PC-3 (cell line): ENCODE data around the gene HBE1. TPM values are rescaled to one million over a fixed set of nuclear protein-coding genes. Genes with fewer than 3 reads are reported as not detected.

Experiments used
- ATAC-seq: fragments of 200-7000 bp; cut with Tn5 transposase; 2 replicates; pipeline ENCODE4 v1.9.1; 2020; ENCODE audit warnings: mild to moderate bottlenecking, moderate library complexity
- BruUV-seq: library from RNA; stranded (reverse); fragments of 400-500 nt; replicated peaks from 2 replicates; lab custom pipeline; 2021; lab: Mats Ljungman, UMichigan
- CTCF ChIA-PET: fragments of 300-600 bp; sonication (Branson Sonifier 250); formaldehyde crosslinking; loops from one replicate; lab custom pipeline; 2022; ENCODE audit warnings: antibody characterized with exemption; lab: Charles Lee
- POLR2A ChIA-PET: fragments of 300-600 bp; sonication (Branson Sonifier 250); formaldehyde crosslinking; loops from one replicate; lab custom pipeline; 2022; ENCODE audit warnings: antibody characterized with exemption; ENCODE audit not compliant: unreplicated experiment; lab: Charles Lee
- DNase-seq: peaks from one replicate; pipeline ENCODE4 v3.0.0-alpha.2; 2015
- H2AFZ ChIP-seq: fragments of 300-600 bp; sonication (generic); 2 replicates; pipeline ENCODE4 v1.6.0; 2016; ENCODE audit warnings: antibody characterized with exemption, low read length
- H3F3A ChIP-seq: fragments of 300-600 bp; sonication (generic); one replicate; pipeline ENCODE4 v1.6.0; 2017; ENCODE audit warnings: antibody characterized with exemption, low read length, control low read depth, mild to moderate bottlenecking; ENCODE audit not compliant: unreplicated experiment
- H3K27ac ChIP-seq: fragments of 300-600 bp; sonication (generic); 2 replicates; pipeline ENCODE4 v1.5.1; 2016; ENCODE audit warnings: mild to moderate bottlenecking, low read length
- H3K27me3 ChIP-seq: fragments of 300-600 bp; sonication (generic); 2 replicates; pipeline ENCODE4 v1.6.1; 2016; ENCODE audit warnings: low read length, mixed read lengths
- H3K36me3 ChIP-seq: fragments of 300-600 bp; sonication (generic); 2 replicates; pipeline ENCODE4 v1.6.1; 2016; ENCODE audit warnings: low read depth, mixed run types, low read length, mixed read lengths
- H3K4me1 ChIP-seq: fragments of 300-600 bp; sonication (generic); 2 replicates; pipeline ENCODE4 v1.5.1; 2016; ENCODE audit warnings: low read length; ENCODE audit not compliant: insufficient read depth
- H3K4me2 ChIP-seq: fragments of 300-600 bp; sonication (generic); 2 replicates; pipeline ENCODE4 v1.6.0; 2016; ENCODE audit warnings: low read length
- H3K4me3 ChIP-seq: fragments of 300-600 bp; sonication (generic); 2 replicates; pipeline ENCODE4 v1.5.1; 2016; ENCODE audit warnings: mild to moderate bottlenecking, low read length, mixed read lengths
- H3K79me2 ChIP-seq: fragments of 300-600 bp; sonication (generic); 2 replicates; pipeline ENCODE4 v1.6.1; 2017; ENCODE audit warnings: low read length, mixed read lengths
- H3K9ac ChIP-seq: fragments of 300-600 bp; sonication (generic); 2 replicates; pipeline ENCODE4 v1.6.0; 2016; ENCODE audit warnings: mild to moderate bottlenecking, low read length
- H3K9me2 ChIP-seq: fragments of 300-600 bp; sonication (generic); replicated peaks from 2 replicates; pipeline ENCODE4 v1.6.1; 2016; ENCODE audit warnings: mixed run types, low read length, mixed read lengths
- H3K9me3 ChIP-seq: fragments of 300-600 bp; sonication (generic); 2 replicates; pipeline ENCODE4 v1.6.1; 2016; ENCODE audit warnings: low read length, mixed read lengths
- H4K20me1 ChIP-seq: fragments of 300-600 bp; sonication (generic); 2 replicates; pipeline ENCODE4 v1.6.1; 2016; ENCODE audit warnings: low read length, mixed read lengths
- CTCF ChIP-seq: fragments of 300-600 bp; sonication (generic); conservative IDR thresholded peaks from 2 replicates; pipeline ENCODE4 v1.5.1; 2017; ENCODE audit warnings: antibody characterized with exemption, low read depth, mild to moderate bottlenecking, low read length
- EZH2 ChIP-seq: fragments of 300-600 bp; sonication (generic); IDR thresholded peaks from one replicate; pipeline ENCODE4 v1.6.1; 2017; ENCODE audit warnings: antibody characterized with exemption, mild to moderate bottlenecking, low read length; ENCODE audit not compliant: unreplicated experiment
- EZH2phosphoT487 ChIP-seq: fragments of 300-600 bp; sonication (generic); IDR thresholded peaks from 2 replicates; pipeline ENCODE4 v1.6.1; 2018; ENCODE audit warnings: mild to moderate bottlenecking, antibody characterized with exemption, low read length, borderline replicate concordance
- intact Hi-C: fragments of 100-400 bp; cut with micrococcal nuclease; formaldehyde crosslinking; loops from 2 replicates; pipeline ENCODE4 v1.9.0; 2023
- total RNA-seq: library from RNA; depleted of rRNA; stranded (reverse); fragments of >200 nt; gene quantifications from 2 replicates; pipeline ENCODE4 v1.2.3, GENCODE V29; 2014

The HBE1 gene
- total RNA-seq, 1 experiment from 2014 or later = 0.62 TPM

- no TSS peak for BruUV-seq
- CTCF ChIA-PET = no interaction called here
- no peaks in the 10 kb centered on the region for H3F3A ChIP-seq
Observed at GRCh38 chr11:5310423-5310822, 40.7 kb upstream of the HBE1 start.

GRCh38 chr11:5307256-5308019 is 37.7 kb upstream of the HBE1 start:
- ChIA-PET POLR2A (no interaction called here), CTCF (no interaction called here)
- no peak overlapping the region for H3K4me3 ChIP-seq
- H3K9me3 ChIP-seq = no peaks in the 10 kb centered on the region
- H2AFZ ChIP-seq = no peak overlapping the region
- no peaks in the 10 kb centered on the region for H3K79me2 ChIP-seq
- no peak for DNase-seq
- intact Hi-C loops = no loop called here
- H4K20me1 ChIP-seq = no peaks in the 10 kb centered on the region
- no peaks in the 10 kb centered on the region for H3F3A ChIP-seq
- H3K4me1 ChIP-seq = no peaks in the 10 kb centered on the region
- ATAC-seq = no peak
- no peak for TF ChIP-seq CTCF
- no peak for TF ChIP-seq EZH2
- no peak for TF ChIP-seq EZH2phosphoT487
- H3K4me2 ChIP-seq = no peak overlapping the region
- H3K27me3 ChIP-seq = peaks cover 7% of the 10 kb centered on the region; the same call in 1 of the 2 replicates
- no peak overlapping the region for H3K9ac ChIP-seq
- no peak overlapping the region for H3K27ac ChIP-seq
- H3K36me3 ChIP-seq = no peaks in the 10 kb centered on the region
- no TSS peak for BruUV-seq
- H3K9me2 ChIP-seq = no peaks in the 10 kb centered on the region

More at GRCh38 chr11:5310423-5310822, 40.7 kb upstream of the HBE1 start:
- Histone ChIP-seq H3K36me3 (no peaks in the 10 kb centered on the region), H3K27ac (no peak overlapping the region), H3K9ac (no peak overlapping the region), H3K9me3 (no peaks in the 10 kb centered on the region), H3K9me2 (no peaks in the 10 kb centered on the region), H3K4me3 (no peak overlapping the region), H3K4me1 (no peaks in the 10 kb centered on the region), H3K27me3 (peaks cover 7% of the 10 kb centered on the region; the same call in 1 of the 2 replicates), H4K20me1 (no peaks in the 10 kb centered on the region), H2AFZ (no peak overlapping the region), H3K79me2 (no peaks in the 10 kb centered on the region), H3K4me2 (no peak overlapping the region)
- intact Hi-C loops = no loop called here
- DNase-seq (no peak), ATAC-seq (no peak)
- TF ChIP-seq EZH2phosphoT487 (no peak), CTCF (no peak), EZH2 (no peak)
- POLR2A ChIA-PET = no interaction called here

- no peaks in the 10 kb centered on the region for H3K79me2 ChIP-seq
- ChIA-PET POLR2A (no interaction called here), CTCF (no interaction called here)
- H3K27me3 ChIP-seq = peaks cover 18% of the 10 kb centered on the region; the same call in 1 of the 2 replicates
- no peak overlapping the region for H3K4me3 ChIP-seq
- H3K36me3 ChIP-seq = no peaks in the 10 kb centered on the region
- no peak for ATAC-seq
- H3K4me1 ChIP-seq = no peaks in the 10 kb centered on the region
- BruUV-seq = no TSS peak
- no peak overlapping the region for H3K9ac ChIP-seq
- H3F3A ChIP-seq = no peaks in the 10 kb centered on the region
- DNase-seq = no peak
- H4K20me1 ChIP-seq = no peaks in the 10 kb centered on the region
- H3K9me2 ChIP-seq = no peaks in the 10 kb centered on the region
- H2AFZ ChIP-seq = no peak overlapping the region
- TF ChIP-seq EZH2phosphoT487 (no peak), CTCF (no peak)
- H3K4me2 ChIP-seq = no peak overlapping the region
- H3K27ac ChIP-seq = no peak overlapping the region
- H3K9me3 ChIP-seq = no peaks in the 10 kb centered on the region
- intact Hi-C loops = no loop called here
Observed at GRCh38 chr11:5304046-5304445, 34.3 kb upstream of the HBE1 start.
